D721Med (cell line): ENCODE results near the gene L3MBTL1.
"Not testable (repeated sequence)": the region's sequence is repeated elsewhere in the genome, so short reads cannot be mapped to it uniquely, and the experiment has no call there.

Experiments
- DNase-seq: peaks from one replicate; pipeline ENCODE4 v3.0.0; 2011; ENCODE audit warnings: low spot score; ENCODE audit not compliant: insufficient read length
- FAIRE-seq: peaks from 2 replicates; lab custom pipeline; 2011; peaks lifted over from hg19 to GRCh38; lab: Jason Lieb, UNC
- CTCF ChIP-seq: IDR thresholded peaks from 2 replicates; pipeline ENCODE4 v1.5.1; 2012; ENCODE audit warnings: mild to moderate bottlenecking, control low read depth; ENCODE audit not compliant: insufficient read depth; ENCODE audit errors: missing control alignments

Gene L3MBTL1

GRCh38 chr20:43576108-43576507, 68.6 kb downstream of the L3MBTL1 start:
- no peak for DNase-seq
- TF ChIP-seq CTCF, result no peak
- no peak for FAIRE-seq

- DNase-seq (no peak), FAIRE-seq (no peak)
- no peak for TF ChIP-seq CTCF
These were observed 72.6 kb downstream of the L3MBTL1 start for GRCh38 chr20:43579861-43580793.

GRCh38 chr20:43583133-43583864, 75.8 kb downstream of the L3MBTL1 start:
- no peak for FAIRE-seq
- TF ChIP-seq CTCF, result no peak
- DNase-seq, result no peak

GRCh38 chr20:43583982-43584432, 76.5 kb downstream of the L3MBTL1 start:
- DNase-seq (no peak), FAIRE-seq (no peak)
- no peak for TF ChIP-seq CTCF

- no peak for TF ChIP-seq CTCF
- no peak for FAIRE-seq
- DNase-seq, result no peak
These were observed 77.1 kb downstream of the L3MBTL1 start for GRCh38 chr20:43584448-43585136.

GRCh38 chr20:43586641-43587040, 79.1 kb downstream of the L3MBTL1 start:
- TF ChIP-seq CTCF, result no peak
- DNase-seq (no peak), FAIRE-seq (no peak)

GRCh38 chr20:43588526-43588925, 81.0 kb downstream of the L3MBTL1 start:
- DNase-seq, FAIRE-seq: not testable (repeated sequence)
